Measurements from ENCODE around the gene SH3PXD2B.

SH3PXD2B gene

DNA sequence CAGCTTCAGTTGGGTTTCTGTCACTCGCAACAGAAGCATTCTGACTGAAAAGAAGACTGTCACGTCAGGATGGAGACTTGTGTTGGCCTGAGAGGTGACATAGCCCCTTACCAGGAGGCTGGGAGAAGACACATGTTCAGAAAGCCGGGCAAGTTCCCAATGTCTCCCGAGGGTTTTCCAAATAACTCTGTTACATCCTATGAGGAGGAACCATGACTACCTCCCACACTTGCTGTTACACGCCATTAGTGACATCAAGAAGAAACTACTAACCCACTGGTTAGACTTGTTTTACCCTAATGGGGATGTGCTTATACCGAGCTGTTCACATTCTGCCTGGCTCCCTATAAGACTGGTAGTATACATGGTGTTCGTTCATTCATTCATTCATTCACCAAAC, 33.3 kb downstream of the SH3PXD2B start:
- TF ChIP-seq EP300 (IDR thresholded peaks at IDR 0.05; ENCODE audit: borderline replicate concordance) (no peak), TAF1 (IDR thresholded peaks at IDR 0.05; ENCODE audit: low read depth) (no peak), CEBPB (IDR thresholded peaks at IDR 0.05) (no peak), TEAD4 (IDR thresholded peaks at IDR 0.05) (no peak), YY1 (IDR thresholded peaks at IDR 0.05; ENCODE audit: low read depth) (no peak), TCF12 (IDR thresholded peaks at IDR 0.05; ENCODE audit: low read depth) (no peak), FOXM1 (IDR thresholded peaks at IDR 0.05; ENCODE audit: borderline replicate concordance, low read depth) (no peak), EGR1 (IDR thresholded peaks at IDR 0.05) (no peak)
- TF ChIP-seq, protein P1, sequence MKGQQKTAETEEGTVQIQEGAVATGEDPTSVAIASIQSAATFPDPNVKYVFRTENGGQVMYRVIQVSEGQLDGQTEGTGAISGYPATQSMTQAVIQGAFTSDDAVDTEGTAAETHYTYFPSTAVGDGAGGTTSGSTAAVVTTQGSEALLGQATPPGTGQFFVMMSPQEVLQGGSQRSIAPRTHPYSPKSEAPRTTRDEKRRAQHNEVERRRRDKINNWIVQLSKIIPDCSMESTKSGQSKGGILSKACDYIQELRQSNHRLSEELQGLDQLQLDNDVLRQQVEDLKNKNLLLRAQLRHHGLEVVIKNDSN (IDR thresholded peaks at IDR 0.05): no peak

DNA sequence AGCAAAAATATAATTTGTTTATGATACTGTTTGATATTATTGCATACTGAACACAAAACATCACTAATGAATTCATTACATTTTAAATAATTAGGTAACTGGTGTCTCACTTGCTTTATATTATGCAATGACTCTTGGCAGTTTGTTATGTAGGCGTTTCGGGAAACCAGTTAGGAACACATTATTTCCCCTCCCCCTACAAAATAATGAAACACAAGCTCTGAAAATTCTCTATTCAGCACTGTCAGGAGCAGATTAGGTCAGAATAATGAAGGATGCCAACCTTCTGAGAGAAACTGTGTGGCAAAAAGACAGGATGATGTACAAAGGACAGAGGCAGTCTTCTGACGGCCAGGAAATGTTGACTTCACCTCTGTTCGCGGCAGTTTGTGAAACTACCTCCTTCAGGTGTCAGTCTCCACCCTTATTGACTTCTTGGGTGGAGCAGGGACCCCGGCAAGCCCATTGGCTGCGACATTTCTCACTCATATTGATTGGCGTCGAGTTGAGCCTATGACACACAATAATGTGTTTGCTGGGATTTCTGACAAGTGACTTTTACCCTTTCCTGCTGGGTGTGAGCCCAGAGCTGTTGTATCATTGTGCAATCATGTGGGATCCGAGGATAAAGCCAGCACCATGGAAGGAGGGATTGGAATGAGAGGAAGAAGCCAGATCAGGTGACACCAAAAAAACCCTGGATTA, 33.9 kb downstream of the SH3PXD2B start:
- TF ChIP-seq TAF1 (IDR thresholded peaks at IDR 0.05; ENCODE audit: low read depth) (0 out of 2 replicates have a peak, but pooled peaks have one; percentile 34), RAD21 (IDR thresholded peaks at IDR 0.05; ENCODE audit: low read depth) (no peak), CEBPB (IDR thresholded peaks at IDR 0.05) (peak; percentile 99), FOXM1 (IDR thresholded peaks at IDR 0.05; ENCODE audit: borderline replicate concordance, low read depth) (no peak)
- TF ChIP-seq, protein P1 (IDR thresholded peaks at IDR 0.05): 0 out of 2 replicates have a peak, but pooled peaks have one; percentile 11
- TF ChIP-seq, protein P2, sequence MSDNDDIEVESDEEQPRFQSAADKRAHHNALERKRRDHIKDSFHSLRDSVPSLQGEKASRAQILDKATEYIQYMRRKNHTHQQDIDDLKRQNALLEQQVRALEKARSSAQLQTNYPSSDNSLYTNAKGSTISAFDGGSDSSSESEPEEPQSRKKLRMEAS (IDR thresholded peaks at IDR 0.05): 0 out of 2 replicates have a peak, but pooled peaks have one; percentile 51

DNA sequence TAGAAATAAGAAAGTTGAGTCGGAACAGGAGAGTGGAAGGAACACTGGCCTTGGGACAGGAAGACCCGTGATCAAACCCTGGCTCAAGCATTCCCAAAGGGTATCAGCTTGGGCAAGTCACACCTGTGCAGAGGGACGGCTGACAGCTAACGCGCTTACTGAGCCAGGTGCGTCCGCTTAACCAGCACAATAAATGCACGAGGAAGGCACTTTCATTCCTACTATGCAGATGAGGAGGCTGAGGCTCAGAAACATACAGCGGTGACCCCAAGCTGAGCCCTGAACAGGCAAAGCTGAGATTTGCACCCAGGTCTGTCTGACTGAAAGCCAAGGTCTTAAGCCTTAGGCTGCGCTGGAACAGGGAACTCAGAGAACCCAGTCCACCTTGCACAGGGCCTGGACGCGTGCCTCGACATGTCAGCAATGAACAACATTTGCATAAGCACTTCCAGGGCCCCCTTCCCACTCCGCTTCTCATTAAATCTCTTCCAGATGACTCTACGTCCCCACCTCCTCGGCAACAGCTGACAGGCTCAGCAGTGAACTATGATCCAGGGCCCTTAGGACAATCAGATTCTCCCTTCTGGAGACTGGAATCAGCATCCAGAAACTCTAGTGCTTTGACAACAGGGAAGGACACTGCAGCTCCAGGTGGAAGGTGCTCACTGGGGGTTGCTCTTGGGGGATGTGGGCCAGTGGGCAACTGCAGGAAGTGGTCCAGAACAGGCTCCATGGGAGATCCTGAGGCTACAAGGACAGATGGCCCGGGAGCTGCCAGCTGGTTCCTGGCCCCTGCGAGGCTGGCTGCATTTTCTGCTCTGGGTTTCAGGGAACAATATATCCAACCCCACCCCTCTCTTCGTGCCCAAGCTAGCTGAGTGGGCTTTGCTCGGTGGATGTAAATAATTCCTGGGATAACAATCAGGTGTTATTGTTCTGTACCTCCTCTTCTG, 35.2 kb downstream of the SH3PXD2B start:
- TF ChIP-seq EGR1 (IDR thresholded peaks at IDR 0.05) (no peak), CEBPB (IDR thresholded peaks at IDR 0.05) (no peak), TAF1 (IDR thresholded peaks at IDR 0.05; ENCODE audit: low read depth) (no peak), CREB1 (IDR thresholded peaks at IDR 0.05; ENCODE audit: low read depth) (no peak), ZBTB7A (IDR thresholded peaks at IDR 0.05; ENCODE audit: low read depth) (no peak), RAD21 (IDR thresholded peaks at IDR 0.05; ENCODE audit: low read depth) (no peak), EP300 (IDR thresholded peaks at IDR 0.05; ENCODE audit: borderline replicate concordance) (no peak), NFIC (IDR thresholded peaks at IDR 0.05) (no peak), TEAD4 (IDR thresholded peaks at IDR 0.05) (no peak), YY1 (IDR thresholded peaks at IDR 0.05; ENCODE audit: low read depth) (no peak)
- TF ChIP-seq, protein P3, sequence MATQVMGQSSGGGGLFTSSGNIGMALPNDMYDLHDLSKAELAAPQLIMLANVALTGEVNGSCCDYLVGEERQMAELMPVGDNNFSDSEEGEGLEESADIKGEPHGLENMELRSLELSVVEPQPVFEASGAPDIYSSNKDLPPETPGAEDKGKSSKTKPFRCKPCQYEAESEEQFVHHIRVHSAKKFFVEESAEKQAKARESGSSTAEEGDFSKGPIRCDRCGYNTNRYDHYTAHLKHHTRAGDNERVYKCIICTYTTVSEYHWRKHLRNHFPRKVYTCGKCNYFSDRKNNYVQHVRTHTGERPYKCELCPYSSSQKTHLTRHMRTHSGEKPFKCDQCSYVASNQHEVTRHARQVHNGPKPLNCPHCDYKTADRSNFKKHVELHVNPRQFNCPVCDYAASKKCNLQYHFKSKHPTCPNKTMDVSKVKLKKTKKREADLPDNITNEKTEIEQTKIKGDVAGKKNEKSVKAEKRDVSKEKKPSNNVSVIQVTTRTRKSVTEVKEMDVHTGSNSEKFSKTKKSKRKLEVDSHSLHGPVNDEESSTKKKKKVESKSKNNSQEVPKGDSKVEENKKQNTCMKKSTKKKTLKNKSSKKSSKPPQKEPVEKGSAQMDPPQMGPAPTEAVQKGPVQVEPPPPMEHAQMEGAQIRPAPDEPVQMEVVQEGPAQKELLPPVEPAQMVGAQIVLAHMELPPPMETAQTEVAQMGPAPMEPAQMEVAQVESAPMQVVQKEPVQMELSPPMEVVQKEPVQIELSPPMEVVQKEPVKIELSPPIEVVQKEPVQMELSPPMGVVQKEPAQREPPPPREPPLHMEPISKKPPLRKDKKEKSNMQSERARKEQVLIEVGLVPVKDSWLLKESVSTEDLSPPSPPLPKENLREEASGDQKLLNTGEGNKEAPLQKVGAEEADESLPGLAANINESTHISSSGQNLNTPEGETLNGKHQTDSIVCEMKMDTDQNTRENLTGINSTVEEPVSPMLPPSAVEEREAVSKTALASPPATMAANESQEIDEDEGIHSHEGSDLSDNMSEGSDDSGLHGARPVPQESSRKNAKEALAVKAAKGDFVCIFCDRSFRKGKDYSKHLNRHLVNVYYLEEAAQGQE (IDR thresholded peaks at IDR 0.05; ENCODE audit: low read depth): no peak
- TF ChIP-seq, protein P2 (IDR thresholded peaks at IDR 0.05): no peak
- TF ChIP-seq, protein P1 (IDR thresholded peaks at IDR 0.05): no peak

DNA sequence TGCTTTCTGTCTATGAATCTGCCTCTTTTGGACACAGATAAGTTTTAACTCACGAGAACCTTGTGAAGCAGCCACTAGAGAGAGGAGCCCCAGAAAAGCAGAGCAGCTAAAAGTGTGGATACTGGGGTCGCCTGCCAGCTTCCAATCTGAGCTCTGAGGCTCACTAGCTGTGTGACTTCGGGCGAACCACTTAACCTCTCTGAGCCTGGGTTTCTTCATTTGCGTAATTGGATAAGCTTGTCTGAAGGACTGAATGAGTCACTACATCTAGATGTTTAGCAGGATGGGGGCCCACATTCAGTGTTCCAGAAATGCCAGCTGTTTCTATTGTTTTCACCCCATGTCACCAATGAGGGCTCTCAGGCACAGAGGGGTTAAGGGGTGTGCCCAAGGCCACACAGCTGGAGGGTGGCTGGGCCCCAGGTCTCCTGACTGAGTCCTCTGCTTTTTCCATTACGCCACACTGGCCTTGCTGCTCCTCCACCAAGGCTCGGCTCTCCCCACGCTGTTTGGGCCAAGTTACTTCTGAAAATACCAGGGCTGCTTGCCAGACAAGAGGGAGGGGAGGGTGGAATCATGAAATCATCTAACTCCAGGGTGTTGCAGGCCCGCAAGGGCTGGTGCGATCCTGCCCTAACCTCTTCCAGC, 36.2 kb downstream of the SH3PXD2B start:
- no peak for TF ChIP-seq YY1 (IDR thresholded peaks at IDR 0.05; ENCODE audit: low read depth)
- TF ChIP-seq TEAD4 (IDR thresholded peaks at IDR 0.05): peak; percentile 65
- TF ChIP-seq NFIC (IDR thresholded peaks at IDR 0.05): peak; percentile 92
- peak; percentile 29; the same call in 1 of the 2 replicates for TF ChIP-seq RAD21 (IDR thresholded peaks at IDR 0.05; ENCODE audit: low read depth)
- TF ChIP-seq, protein P3 (IDR thresholded peaks at IDR 0.05; ENCODE audit: low read depth): no peak
- TF ChIP-seq EP300 (IDR thresholded peaks at IDR 0.05; ENCODE audit: borderline replicate concordance): peak; percentile 88
- peak; percentile 58; the same call in 1 of the 2 replicates for TF ChIP-seq FOXM1 (IDR thresholded peaks at IDR 0.05; ENCODE audit: borderline replicate concordance, low read depth)
- TF ChIP-seq, protein P1 (IDR thresholded peaks at IDR 0.05): no peak
- TF ChIP-seq CEBPB (IDR thresholded peaks at IDR 0.05): peak; percentile 6
- 0 out of 2 replicates have a peak, but pooled peaks have one; percentile 37 for TF ChIP-seq CREB1 (IDR thresholded peaks at IDR 0.05; ENCODE audit: low read depth)
- TF ChIP-seq, protein P2 (IDR thresholded peaks at IDR 0.05): peak; percentile 68
- peak; percentile 91 for TF ChIP-seq TCF12 (IDR thresholded peaks at IDR 0.05; ENCODE audit: low read depth)
- TF ChIP-seq EGR1 (IDR thresholded peaks at IDR 0.05): no peak
- TF ChIP-seq ZBTB7A (IDR thresholded peaks at IDR 0.05; ENCODE audit: low read depth): no peak
- no peak for TF ChIP-seq TAF1 (IDR thresholded peaks at IDR 0.05; ENCODE audit: low read depth)
